Hematopoietic multipotent progenitor cell treated with erythropoietin and hydrocortisone succinate and interleukin-3 and kit ligand, for 8 days (in vitro differentiated cells): Measurements from ENCODE around the gene NEK6.

Source experiments
- DNase-seq: peaks from one replicate; pipeline ENCODE4 v3.0.0-alpha.2; 2015

The NEK6 gene

GRCh38 chr9:124358631-124359030 is 100.9 kb downstream of the NEK6 start:
- no peak for DNase-seq

GRCh38 chr9:124359426-124359825 is 101.7 kb downstream of the NEK6 start:
- no peak for DNase-seq

GRCh38 chr9:124359855-124360678 is 102.3 kb downstream of the NEK6 start:
- DNase-seq, result no peak

DNA sequence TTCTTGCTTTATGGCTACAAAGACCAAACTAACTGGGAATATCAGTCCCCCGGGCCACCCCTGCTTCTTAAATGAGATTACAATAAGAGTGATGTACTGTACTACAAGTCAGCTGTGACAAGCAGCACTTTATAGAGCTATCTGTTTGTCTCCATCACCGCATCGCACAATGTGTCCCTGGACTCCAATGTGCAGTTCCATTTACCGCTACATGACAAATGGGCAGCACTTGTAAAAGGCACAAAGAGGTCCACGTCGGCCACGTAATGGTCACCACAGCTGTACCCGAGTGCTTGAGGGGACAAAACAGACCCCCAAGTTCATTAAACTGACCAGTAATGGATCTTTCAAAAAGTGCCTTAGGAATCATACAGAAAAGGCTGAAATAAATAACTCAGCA is 103.4 kb downstream of the NEK6 start:
- DNase-seq, result no peak

DNA sequence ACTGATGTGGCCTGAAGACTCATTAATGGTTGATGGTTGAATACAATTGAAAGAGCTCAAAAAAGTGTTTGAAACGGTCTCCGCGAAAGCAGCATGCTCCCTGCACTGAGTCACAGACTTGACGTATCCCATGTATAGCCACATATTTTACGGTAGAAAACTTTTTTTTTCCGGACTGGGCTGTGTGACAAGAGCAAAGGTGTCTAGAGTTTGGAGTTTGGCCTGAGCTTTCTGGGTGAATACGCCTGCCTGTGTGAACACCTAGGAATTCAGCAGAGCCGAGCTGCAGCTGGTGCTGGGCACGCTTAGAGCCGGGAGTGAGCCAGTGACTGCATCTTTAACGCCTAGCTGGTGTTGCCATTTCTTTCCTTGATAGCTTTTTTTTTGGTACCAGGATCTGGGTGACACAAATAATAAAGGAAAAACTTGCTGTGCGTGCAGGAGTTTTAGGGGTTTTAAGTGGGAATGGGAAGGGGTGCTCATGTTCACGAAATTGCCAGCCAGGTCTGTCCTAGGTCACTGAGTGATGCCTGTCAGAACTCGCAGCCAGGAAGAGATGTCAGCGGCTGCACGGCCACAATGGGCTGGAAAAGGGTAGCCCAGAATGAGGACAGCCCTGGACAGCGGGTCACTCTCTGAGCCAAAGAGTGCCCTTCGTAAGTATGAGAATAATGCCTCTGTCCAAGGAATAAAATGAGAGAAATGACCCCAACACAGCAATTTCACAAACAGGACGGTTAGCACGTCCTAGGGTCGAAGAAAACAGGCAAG is 105.8 kb downstream of the NEK6 start:
- DNase-seq, result no peak

- DNase-seq, result no peak
These were observed 106.4 kb downstream of the NEK6 start for GRCh38 chr9:124364141-124364540.

- no peak for DNase-seq
These were observed 107.3 kb downstream of the NEK6 start for GRCh38 chr9:124365036-124365435.

- no peak for DNase-seq
These were observed 108.9 kb downstream of the NEK6 start for GRCh38 chr9:124366476-124367220.

DNA sequence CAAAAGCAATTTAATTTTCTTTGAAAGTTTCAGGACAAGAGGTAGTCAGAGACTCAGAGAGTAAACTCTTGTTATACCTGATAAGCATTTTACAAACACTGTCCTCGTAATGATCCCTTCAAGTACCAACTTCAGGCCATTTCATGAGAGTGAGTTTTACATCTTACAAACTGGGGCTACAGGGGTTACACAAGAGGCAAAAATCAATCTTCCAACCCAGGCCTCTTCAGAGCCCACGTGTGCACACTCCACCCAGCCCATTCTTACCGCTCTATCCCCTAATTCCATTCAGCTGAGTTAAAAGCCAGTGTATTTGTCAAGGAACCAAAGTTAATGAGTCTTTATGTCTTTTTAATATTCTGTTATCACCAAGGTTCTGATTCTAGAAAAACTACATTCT is 110.9 kb downstream of the NEK6 start:
- DNase-seq, result no peak

- no peak for DNase-seq
These were observed 111.6 kb downstream of the NEK6 start for GRCh38 chr9:124369231-124369797.

DNA sequence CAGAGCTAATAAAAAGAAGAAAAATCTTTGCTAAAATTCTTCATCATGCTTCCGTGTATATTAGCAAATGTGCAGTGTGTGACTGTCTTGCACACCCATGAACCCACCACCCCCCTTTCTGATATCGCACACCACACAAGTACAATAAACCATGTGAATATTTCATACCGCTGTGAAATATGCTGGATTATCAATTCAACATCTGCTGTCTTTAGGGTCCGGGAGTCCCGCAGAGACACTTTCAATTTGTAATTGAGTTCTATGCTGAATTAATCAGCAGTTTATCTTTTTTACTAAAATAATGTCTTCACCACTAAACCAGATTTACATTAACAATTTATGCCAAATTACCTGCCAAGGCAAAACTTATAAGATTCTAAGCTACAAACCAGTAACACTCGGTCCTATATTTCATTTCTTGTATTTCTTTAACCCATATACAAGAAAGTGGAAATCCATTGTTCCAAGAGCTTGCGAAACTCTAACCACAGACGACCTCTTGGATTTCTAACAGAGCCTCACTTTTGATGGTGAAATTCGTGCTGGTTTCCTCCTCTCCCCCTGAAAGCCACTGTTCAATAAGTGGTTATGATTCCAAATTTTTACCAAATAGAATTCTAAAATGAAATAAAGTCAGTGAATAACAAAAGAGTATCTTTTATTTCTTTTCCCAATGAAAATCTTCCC is 113.3 kb downstream of the NEK6 start:
- no peak for DNase-seq

DNA sequence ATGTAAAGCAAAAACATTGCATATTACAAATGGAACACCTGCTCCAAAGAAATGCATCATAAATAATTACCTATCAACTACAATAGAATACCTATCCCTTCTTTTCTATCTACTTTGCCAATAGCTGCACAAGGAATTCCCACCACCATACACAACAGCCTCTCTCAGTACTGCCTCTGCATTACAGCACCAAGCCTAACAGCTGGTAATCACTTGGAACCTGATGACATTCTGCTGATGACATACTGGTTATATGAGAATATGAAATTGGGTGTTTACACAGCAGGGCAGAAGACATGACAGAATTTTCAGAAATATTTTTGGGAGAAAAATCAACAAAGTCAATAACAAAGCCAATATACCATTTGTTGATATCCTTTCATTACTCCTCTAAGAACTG is 114.3 kb downstream of the NEK6 start:
- DNase-seq, result no peak

- no peak for DNase-seq
These were observed 115.6 kb downstream of the NEK6 start for GRCh38 chr9:124373386-124373785.

GRCh38 chr9:124373851-124374250 is 116.1 kb downstream of the NEK6 start:
- DNase-seq, result no peak

DNA sequence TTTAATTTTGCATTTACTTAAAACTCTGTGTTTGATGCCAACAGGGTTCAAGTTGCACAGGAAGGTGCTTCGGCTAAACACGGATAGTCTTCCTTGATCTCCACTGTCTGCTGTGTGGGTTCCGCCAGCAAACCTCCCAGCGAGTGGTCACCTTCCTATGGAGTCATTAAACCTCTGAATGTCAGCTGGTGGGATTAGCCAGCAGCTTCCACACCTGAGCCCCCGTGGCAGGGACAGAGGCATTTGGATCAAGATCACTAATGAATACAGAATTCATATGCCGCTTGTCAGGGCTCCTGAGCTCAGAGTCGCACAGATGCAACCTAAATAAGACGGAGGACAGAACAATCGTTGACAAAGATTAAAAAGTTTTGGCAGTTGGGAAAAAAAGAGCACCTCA is 118.0 kb downstream of the NEK6 start:
- DNase-seq, result no peak

- DNase-seq, result no peak
These were observed 118.6 kb downstream of the NEK6 start for GRCh38 chr9:124376329-124376728.

DNA sequence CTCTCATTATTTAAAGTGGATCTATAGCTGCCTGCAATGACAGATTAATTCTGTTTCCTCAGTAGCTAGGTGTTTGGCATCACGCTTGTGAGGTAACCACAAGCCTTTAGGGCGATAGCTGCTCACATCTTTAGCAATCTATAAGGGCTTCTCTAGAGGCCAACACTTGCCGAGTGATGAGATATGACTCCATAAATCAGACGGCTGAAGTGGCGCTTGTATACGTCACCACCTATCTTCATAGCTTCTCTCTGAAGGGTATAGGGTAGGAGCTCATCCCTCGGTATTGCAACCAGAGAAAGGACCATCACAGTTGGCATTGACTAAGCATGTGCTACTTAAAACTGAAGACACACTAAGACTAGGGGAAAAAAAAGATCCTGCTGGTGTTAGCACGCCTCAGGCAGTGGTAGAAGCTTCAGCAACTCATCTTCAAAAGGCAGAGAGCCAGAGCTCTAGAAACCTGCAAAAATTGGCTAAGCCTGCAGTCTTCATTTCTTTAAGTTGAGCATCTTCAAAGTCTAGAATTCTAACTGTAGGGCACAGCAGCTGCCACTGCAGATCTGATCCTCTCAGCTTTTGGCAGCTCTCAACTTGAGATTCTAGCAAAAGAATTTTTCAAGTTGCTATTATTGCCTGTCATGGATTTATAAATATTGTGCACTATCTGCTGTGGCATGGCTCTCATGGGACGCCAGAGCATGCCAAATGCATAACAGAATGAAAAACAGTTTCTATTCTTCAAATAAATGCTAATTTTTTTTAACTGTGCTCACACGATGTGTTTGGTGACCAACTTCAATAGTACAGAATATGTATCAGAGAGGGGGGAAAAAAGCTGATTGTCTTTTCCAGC is 120.0 kb downstream of the NEK6 start:
- DNase-seq, result no peak

GRCh38 chr9:124381170-124381945 is 123.6 kb downstream of the NEK6 start:
- DNase-seq, result no peak

DNA sequence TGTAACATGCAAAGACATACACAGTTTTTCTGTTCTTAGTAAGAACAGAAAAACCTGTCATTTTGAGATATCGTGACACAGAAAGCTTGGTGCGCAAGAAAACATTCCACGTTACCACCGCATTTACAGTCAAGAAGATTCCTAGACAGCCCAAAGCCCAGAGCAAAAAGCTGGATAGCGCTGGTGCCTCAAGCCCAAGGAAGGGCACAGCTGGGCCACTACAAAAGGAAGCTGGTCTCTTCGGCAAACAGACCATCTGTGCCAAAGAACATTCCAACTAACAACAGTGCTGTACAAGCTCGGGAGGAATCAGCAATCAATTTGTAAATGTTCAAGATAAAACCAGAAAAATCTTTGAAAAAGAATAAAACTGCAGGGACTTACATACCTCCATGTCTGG is 126.5 kb downstream of the NEK6 start:
- no peak for DNase-seq

GRCh38 chr9:124384846-124385245 is 127.1 kb downstream of the NEK6 start:
- no peak for DNase-seq

GRCh38 chr9:124385623-124386022 is 127.9 kb downstream of the NEK6 start:
- DNase-seq, result no peak
